ENCODE data around the gene CLDN24.

CLDN24 gene

GRCh38 chr4:183320211-183321059 lies 1.8 kb downstream of the CLDN24 start, which contains the start of gene CLDN22:
Gene CLDN22 (minus strand): TSS chr4:183320276. CDS start chr4:183320218, 58 bp downstream.
- DNase-seq = no peak

- no peak for DNase-seq
Measured at GRCh38 chr4:183318656-183319055, 3.6 kb downstream of the CLDN24 start.

GRCh38 chr4:183314806-183315205 lies 7.4 kb downstream of the CLDN24 start:
- no peak for DNase-seq

DNA sequence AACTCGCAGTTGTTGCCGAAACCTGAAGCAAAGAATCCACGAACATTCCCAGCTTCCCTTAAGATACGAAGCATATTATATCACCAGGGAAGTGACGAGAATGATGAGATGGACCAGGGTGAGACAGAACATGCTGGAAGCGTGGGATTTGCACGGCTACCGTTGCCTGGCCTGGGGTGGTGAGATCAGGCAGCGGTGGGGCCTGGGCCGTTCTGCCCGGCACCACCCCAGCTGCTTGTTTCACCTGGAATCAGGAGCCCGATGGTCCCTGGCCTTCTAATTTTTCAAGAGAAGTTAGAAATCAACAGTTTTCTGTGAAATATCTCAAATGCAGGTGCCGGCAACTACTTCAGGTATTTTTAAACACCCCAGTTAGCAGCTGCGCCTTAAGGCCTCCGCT lies 7.9 kb downstream of the CLDN24 start:
- no peak for DNase-seq

- DNase-seq = no peak
Measured at GRCh38 chr4:183312841-183313240, 9.4 kb downstream of the CLDN24 start.

- peak; percentile 21 for DNase-seq
Measured at GRCh38 chr4:183306811-183307210, 15.4 kb downstream of the CLDN24 start.

DNA sequence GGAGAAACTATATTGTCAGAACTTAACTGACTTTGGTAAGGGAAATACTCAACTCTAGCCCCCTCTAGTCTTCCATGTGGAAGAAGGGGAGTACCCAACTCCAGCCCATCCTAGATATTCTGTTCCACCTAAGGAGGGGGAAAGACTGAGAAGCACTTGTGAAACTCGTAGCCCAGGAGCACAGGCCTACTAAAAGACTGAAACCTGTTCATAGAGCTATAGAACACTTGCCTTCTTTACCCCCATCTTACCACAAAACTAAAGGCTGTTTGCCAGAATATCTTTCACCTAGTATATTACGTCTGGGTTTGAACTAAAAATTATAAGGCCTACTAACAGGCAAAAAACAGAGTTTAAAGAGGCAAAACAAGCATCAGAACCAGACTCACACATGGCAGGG lies 17.7 kb downstream of the CLDN24 start:
- no peak for DNase-seq

DNA sequence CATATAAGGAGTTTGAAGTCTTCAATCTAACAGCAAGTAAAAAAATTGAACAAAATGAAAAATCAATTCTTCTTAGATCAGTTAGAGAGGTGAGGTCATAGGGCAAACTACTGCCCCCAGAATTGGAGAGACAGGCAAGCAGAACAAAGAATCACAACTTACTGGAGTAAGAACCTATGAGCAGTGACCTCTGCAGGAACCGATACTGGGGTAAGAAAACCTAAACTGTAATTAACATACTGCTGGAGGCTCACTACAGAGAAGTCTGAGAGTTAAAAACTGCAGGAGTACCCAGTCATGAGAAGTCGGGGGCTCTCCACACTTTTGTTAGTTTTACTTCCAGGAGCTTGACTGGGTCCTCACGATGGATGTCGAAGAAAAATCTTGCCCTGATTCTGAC lies 18.2 kb downstream of the CLDN24 start:
- no peak for DNase-seq

GRCh38 chr4:183303301-183303700 lies 18.9 kb downstream of the CLDN24 start:
- no peak for DNase-seq

DNA sequence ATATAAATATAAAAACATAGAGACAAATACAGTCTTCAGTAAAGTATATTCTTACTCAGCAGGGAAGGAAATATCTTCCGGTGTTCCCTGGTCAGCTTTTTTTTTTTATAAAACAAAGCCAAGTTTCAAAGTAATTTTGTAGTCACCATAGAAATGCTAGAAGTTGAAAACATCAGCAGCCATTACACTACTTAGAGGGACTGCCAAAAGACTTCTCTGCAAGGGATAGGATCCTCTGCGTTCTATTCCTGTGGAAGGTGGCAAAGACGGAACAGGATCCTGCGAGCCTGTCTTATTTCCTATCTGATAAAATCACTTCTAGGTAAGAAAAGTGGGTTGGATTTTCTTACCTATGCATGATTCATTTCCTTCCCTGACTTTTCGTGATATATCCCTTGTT lies 21.6 kb downstream of the CLDN24 start:
- DNase-seq = no peak

DNA sequence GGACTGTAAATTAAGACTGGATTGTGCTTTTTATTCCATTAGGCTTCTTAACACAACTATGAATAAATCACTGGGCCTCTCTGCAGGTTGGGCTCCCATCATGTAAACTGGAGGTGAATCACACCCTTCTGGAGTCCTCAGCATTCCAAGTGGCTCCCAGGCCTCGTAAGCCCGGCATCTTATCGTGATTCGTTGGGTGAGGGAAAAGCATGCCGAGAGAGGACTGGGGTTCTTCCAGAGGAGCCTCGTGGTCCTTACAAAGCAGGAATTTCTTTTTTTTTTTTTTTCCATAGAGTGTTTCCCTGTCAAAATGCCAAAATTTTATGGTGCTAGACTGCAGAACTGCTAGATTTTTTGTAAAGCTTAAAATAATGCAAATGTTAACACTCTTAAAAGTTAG lies 22.2 kb downstream of the CLDN24 start:
- DNase-seq = no peak

- DNase-seq = no peak
Measured at GRCh38 chr4:183299464-183299863, 22.8 kb downstream of the CLDN24 start.

DNA sequence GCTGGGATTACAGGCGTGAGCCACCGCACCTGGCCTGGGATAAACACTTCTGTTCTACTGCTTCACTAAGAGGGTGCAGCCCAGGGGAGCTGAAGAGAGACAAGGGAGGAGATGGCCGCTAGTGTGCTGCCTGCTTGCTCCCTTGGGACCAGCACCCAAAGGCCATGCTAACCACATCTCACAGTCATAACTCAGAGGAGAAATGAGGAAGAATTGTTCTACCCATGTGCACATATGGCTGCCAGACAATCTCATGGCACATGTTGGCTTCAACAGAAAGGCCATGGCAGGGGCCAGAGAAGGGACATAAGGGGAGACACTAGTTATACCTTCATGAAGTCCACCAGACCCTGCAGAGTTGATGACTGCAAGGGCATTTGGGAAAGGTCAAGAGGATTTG lies 24.6 kb downstream of the CLDN24 start:
- no peak for DNase-seq

GRCh38 chr4:183295711-183296110 lies 26.5 kb downstream of the CLDN24 start:
- DNase-seq = no peak

- DNase-seq = peak; percentile 81
Measured at GRCh38 chr4:183291070-183291469, 31.2 kb downstream of the CLDN24 start.

GRCh38 chr4:183289688-183290087 lies 32.5 kb downstream of the CLDN24 start:
- DNase-seq = no peak

DNA sequence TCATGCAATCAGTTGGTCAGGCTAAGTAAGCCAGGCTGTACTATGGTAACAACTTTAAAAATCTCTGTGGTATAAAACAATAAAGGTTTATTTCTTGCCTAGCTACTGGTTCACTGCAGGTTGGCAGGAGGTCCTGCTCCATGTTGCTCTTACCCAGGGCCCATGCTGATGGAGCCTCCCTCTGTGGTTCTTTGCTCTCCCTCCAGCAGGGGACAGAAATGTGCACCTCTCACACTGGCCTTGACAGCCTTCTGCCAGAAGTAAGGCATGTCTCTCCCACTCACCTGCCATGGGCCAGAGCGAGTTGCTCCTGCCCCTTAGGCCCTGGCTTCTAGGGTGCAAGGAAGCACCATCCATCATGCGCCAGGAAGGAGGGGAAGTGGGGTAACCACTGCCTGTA lies 33.3 kb downstream of the CLDN24 start:
- no peak for DNase-seq

GRCh38 chr4:183287677-183288076 lies 34.5 kb downstream of the CLDN24 start:
- no peak for DNase-seq

GRCh38 chr4:183287309-183287659 lies 34.9 kb downstream of the CLDN24 start:
- DNase-seq = no peak

DNA sequence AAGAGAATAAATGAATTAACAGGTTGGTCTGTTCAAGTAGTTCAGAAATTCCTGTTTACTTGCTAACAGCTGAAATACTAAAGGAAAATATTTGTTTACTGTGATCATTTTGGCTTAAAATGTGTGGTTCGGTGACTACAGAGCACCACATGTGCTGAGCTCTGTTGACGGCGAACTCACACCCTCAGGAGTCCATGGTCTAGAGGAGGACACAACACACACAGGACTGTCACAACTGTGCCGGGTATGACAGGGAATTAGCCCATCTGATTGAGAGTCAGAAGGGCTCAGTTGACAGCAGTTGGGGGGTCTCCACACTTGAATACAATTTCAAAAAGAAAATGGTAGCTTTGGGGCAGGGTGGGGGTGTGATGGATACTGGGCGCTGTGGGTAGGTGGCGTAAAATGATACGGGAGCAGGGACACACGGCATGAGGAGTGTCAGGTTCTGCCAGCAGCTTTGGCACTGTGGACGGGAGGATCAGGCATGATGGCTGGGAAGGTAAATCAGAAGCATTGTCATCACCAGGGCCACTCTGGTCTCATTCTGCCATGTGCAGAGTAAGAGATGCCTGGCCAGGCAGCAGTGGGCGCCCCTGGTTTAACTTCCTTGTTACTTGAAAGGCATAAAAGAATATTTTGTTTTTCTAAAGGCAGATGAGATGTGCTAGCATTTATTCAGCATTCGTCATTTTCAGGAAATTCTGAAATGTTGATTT lies 35.5 kb downstream of the CLDN24 start:
- no peak for DNase-seq

GRCh38 chr4:183285886-183286285 lies 36.3 kb downstream of the CLDN24 start:
- no peak for DNase-seq

- no peak for DNase-seq
Measured at GRCh38 chr4:183284965-183285364, 37.3 kb downstream of the CLDN24 start.

- DNase-seq = peak; percentile 77
Measured at GRCh38 chr4:183284258-183284785, 37.9 kb downstream of the CLDN24 start.

GRCh38 chr4:183276106-183276505 lies 46.1 kb downstream of the CLDN24 start:
- no peak for DNase-seq

All from NCI-H187 treated with DMSO at 0.1 percent for 48 hours (cell line).